CD4-positive, alpha-beta T cell treated with Interleukin-15 for 1 hour (primary cell): ENCODE measurements around the gene PTGDS.
A peak's percentile ranks its signal among the peaks of the same experiment; 100 is the strongest.

Experiments
- DNase-seq: peaks from one replicate; pipeline ENCODE4 v3.0.0-alpha.2; 2020

PTGDS gene

DNA sequence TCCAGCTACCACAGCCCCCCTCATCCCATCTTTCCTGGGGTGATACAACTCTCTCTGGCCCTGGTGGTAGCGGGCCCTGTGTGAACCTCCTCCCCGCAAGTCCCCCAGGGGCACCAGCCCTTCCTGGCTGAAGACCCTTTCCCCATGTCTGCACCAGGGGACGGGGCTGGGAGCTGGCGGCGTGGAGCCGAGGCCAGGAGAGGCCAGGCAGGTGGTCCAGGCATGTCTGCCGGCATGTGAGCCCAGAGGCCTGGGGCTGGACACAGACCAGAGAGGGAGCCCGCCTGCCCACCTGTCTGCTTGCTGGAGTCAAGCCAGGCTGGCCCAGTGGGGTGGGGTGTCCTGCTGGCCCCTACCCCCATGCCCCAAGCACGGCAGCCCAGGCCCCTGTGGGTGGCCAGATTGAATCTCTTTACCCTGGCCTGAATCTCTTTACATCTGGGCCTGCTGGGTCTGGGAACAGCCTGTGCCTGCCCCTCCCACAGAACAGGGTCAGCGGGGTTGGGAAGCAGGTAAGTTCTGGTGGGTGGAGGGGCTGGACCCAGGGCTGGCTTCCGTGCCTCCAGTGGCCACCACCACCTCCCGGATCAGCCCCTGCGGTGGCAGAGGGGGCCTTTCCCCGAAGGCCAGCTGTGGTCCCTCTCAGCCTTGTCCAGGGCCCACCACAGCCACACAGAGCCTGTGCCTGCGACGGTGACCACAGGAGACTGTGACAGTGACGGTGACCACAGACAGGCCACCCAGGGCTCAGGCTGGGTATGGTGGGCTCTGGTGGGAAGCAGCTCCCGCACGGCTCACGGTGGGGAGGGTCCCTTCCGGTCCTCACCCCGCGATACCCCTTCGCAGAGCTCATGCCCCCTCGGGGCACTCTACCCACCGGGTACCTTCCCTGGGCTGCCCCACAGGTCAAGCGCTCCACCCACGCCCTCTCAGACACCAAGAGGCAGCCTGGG is 18.1 kb upstream of the PTGDS start:
- DNase-seq: no peak

DNA sequence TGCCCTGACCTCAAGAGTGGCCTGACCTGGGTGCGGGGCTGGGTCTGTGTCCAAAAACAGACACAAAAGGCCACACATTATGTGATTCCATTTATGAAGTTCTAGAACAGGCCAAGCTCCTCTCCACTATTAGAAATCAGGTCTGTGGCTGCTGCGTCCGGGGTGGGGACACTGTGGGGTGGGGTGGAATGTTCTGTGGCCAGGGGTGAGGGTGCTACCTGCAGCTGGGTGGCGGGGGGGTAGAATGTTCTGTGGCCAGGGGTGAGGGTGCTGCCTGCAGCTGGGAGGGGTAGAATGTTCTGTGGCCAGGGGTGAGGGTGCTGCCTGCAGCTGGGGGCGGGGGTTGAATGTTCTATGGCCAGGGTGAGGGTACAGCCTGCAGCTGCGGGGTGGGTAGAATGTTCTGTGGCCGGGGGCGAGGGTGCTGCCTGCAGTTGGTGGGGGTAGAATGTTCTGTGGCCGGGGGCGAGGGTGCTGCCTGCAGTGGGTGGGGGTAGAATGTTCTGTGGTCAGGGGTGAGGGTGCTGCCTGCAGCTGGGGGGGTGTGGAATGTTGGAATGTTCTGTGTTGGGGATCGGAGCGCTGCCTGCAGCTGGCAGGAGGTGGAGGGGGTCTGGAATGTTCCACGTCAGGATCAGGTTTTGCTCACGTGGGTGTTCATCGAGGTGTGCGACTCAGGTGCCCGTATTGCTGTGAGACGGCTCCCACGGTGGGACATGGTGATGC is 16.9 kb upstream of the PTGDS start:
- DNase-seq: peak; percentile 56

DNA sequence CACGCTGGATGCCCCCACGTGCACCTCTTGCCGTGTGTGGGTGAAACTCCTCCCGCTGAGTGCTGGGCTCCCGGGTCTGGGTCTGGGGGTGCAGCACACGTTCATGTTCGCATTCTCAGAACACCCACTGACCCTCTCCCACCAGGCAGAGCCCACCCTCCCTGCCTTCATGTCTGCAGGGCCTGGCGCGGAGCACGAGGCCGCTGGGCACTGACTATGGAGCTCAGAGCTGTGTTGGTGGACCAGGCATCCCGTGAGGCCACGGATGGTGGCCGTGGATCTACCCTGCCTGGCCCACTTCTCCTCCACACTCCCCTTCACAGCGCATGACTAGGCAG is 16.4 kb upstream of the PTGDS start:
- DNase-seq: no peak

DNA sequence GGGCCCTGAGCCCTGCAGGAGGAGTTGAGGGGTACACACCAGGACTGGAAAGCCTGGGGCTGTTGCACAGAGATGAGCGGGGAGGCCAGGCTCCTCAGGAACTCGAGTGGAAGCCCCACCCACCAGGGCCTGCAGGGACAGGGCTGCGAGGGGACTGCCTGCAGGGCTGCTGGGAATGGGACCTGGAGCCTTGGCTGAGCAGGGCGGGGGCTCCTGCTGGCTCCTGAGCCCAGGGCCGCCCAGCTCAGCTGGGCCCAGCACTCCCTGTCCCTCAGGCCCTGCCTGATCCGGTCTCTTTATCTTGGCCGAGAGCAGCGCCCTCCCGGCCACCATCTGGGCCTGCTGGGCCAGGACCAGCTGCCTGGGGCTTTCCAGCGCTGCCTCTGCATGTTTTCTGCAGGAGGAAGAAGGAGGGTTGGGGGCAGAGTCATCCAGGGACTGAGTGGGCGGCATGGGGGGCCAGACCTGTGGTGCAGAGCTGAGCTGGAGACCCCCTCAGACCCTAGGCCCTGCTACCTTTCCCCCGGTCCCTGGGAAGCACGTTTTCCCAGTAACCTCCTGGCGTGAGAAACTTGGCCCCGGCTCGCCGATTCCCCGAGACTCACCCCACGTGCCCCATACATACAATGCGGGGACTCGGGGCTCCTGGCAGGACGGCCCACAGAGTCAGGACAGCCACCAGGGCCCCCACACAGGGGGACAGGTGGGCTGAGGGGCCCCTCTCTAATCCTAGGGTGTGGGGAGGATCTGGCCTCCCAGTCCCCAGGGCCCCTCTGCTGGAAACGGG is 15.8 kb upstream of the PTGDS start:
- no peak for DNase-seq

DNA sequence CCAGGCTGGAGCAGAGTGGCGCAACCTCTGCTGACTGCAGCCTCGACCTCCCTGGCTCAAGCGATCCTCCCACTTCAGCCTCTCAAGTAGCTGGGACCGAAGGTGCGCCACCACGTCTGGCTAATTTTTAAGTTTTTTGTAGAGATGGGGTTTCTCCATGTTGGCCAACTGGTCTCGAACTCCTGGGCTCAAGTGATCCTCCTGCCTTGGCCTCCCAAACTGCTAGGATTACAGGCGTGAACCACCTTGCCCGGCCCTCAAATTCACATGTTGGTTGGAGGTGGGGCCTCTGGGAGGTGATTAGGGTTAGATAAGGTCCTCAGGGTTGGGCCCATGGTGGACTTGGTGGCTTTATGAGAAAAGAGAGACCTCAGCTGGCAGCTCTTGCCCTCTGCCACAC is 15.1 kb upstream of the PTGDS start:
- no peak for DNase-seq

DNA sequence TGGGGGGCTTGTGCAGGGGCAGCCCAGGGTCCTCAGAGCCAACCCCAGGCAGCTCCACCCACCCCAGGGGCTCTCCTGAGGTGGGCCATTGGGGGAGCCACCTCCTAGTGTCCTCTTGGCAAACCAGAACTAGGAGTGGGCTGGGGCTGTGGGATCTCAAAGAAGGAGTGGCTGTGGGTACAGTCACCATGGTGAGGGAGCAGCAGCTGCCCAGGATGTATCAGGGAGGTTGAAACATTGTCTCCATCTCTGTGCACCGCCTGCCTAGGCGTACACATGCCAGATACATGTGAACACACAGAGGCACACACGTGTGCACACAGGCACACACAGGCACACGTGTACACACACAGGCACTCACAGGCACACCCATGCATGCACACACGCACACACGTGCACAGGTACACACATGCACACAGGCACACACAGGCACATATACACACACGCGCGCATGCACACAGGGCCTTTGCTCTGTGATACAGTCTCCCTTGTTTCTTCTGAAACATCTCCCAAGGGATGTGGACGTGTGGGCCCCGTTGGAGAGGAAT is 14.5 kb upstream of the PTGDS start:
- no peak for DNase-seq

DNA sequence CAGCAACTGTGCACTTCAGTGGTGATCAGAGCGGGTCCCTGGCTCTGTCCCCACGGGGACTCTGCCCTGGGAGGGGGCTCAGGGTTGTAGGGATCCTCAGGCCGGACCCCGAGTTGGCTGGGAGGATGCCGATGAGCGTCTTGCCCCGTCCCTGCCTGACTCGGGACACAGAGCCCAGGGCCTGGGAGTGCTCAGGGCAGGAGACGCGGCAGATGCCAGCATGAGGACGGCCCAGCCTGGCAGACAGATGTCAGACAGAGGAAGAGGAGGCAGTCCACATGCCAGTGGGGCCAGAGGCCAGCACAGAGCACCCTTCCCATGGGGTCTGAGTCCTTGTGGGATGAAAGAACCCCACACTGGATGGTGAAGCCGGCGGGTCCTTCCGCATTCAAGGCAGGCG is 14.0 kb upstream of the PTGDS start:
- DNase-seq: no peak

DNA sequence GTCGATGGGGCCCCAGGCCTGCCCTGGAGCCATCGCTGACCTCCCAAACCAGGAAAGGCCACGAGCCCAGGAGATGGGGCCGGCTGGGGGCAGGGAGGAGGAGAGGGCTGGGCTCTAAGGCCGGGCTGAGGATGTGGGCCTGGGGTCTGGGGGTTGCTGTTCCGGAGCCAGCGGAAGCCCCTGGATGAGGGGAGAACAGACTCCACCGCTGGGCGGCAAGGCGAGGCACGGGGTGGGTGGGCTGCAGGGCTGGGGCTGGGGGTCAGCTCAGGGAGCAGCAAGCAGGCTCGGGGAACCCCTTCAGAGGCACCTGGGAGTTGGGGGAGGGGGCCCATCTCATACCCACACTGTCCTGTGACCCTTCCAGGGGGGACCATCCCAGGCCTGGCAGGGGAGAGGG is 13.6 kb upstream of the PTGDS start:
- DNase-seq: no peak

DNA sequence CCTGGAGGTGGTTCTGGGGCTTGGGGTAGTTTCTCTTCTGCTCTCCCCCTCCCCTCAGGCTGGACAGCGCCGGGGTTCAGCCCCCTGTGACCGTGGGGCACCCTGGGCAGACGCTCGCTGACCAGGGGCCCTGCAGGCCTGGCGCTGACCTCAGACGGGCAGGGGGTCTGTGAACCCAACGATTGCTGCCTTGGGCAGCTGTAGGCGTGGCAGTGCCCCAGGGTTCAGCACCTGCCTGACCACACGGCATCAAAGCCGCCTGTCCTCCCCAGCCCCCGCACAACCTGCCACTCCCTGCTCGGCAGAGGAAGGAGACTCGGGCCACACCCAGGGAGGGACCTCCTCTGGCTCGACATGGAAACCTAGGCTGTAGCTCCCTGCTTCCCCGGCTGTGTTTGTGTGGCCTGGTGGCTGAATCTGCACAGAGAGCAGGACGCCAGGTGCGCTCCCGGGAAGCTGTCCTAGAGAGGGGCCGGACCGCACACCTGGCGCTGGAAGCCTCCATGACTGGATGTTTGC is 13.1 kb upstream of the PTGDS start:
- no peak for DNase-seq

DNA sequence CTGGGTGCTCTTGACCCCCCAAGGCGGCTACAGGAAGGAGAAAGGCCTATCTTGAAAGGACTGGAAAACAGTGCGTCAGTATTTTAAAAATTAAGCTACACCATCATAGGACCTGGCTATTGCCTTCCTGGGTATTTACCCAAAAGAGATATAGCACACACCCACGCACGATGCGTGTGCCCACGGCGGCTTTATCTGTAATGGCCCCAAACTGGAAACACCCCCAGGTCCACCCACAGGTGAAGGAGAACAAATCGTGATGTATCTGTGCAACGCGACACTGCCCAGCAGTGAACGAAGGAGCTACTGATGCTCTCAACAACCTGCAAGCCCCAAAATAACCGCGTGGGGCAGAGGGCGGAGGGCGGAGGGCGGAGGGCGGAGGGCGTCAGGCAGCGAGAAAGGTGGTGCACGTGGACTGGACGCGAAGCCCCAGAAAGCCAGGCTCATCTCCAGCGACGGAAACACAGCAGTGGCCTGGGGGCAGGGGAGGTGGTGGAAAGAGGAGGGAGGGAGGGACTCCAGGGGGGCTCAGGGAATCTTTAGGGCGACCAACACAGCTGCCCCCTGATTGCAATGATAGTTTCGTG is 12.4 kb upstream of the PTGDS start:
- no peak for DNase-seq

DNA sequence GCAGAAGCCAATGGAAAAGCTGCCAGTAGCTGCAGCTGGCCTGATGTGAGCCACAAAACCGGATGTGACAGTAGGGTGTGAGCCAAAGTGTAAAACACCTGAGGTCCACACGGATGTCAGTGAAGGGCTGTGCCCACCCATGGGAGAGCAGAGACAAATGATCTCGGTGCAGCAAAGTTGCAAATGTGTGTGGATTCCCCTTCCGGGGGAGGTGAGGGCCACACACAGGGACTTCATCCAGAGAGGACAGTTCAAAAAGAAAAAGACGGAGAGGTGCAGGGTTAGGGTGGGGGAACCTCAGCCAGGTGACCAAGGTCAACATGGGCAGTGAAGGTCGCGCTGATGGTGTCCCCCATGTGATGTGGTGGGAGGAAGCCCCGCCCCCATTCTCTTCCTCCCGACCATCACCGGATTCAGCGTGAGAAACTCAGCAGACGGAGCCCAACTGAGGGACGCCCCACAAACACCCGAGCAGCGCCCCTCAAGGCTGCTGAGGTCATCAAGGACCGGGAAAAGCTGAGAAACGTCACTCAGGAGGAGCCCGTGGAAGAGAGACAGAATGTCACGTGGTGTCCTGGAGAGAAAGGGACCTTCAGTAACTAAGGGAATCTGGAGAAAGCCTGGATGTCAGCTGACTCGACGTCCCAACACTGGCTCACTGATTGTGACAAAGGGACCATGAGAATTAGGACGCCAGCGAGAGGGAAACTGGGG is 11.4 kb upstream of the PTGDS start:
- DNase-seq: peak; percentile 57

DNA sequence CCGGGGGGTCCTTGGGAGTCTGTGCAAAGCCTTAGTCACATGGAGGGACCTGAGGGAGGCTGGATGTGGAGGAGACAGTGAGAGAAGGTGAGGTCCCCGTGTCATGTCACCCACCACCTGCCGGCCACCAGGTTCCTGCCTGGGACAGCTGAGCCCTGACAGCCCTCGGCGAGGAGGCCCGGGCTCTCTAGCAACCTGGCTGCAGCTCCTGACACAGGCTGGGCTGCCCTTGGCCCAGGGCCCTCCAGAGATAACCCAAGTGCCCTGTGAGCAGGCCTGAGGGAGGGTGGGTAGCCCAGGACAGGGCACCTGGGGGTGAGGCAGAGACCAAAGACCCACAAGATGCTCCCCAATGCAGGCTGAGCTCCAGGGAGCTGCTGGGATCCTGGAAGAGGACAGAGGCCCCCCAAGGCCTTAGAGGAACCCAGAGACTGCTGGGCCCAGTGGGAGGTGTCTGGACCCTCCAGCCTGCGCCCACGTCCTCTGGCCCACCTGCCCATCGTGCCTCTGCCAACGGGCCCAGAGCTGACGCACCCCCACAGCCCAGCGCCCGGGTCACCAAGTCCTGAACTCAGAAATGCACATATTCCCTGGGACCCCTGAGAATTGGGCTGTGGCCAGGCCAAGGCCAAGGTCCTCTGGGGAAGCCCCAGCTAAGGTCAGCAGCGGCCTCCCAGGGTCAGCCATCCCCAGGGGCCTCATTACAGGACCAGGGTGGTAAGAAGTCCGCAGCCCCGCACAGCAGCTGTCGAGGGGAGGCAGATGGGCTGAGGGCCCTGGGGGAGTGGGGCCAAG is 8.8 kb upstream of the PTGDS start:
- no peak for DNase-seq

DNA sequence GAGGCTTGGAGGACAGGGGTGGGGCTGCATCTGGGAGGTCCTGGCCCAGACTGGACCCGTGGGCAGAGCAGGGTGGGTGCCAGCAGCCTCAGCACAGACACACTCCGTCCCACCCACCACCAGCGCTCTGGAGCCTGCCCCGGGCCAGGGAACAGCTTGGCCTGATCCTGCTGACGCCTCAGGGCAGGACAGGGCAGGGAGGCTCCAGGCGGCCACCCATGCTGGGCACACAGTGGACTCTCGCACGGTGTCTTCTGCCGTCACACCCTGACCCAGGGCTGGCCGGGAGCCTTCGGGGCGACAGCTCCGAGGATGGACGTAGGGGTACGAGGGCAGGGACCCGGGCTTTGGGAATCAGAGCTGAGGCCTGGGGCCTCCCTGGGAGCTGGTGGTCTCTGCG is 8.2 kb upstream of the PTGDS start:
- DNase-seq: no peak

DNA sequence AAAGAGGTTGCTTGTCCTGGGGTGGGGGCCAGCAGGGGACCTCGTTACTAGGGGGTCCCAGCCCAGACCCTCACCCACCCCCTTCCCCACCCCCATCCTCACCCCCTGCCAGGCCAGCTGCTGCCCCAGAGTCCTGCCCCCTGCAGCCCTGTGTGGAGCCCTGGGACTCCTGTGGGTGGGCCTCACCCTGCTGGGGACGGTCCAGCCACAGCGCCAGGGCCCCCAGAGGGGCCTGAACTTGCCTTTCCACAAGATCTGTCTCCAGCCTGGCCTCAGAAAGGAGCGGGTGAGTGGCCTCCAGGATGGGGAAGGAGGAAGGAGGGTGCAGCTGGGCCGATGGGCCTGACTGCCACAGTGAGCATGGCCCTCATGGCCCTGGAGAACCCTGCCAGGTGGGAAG is 7.5 kb upstream of the PTGDS start:
- no peak for DNase-seq

DNA sequence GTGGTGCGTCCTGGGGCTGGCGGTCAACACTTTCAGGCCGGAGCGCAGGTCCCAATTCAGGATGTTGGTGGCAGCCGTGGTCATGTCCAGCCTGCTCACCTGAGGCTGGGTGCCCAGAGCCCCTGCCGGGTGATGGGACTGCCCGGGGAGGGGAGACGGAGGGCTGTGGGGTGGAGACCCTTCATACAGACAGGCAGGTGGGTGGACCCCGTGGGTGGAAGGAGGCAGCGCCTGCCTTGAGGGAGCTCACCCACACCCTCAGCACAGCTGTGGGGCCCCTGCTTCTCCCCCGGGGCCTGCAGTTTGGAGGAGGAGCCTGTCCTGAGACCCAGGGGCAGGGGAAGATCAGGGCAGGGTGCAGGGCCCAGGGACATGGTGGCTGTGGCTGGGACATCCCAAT is 6.9 kb upstream of the PTGDS start:
- DNase-seq: no peak

DNA sequence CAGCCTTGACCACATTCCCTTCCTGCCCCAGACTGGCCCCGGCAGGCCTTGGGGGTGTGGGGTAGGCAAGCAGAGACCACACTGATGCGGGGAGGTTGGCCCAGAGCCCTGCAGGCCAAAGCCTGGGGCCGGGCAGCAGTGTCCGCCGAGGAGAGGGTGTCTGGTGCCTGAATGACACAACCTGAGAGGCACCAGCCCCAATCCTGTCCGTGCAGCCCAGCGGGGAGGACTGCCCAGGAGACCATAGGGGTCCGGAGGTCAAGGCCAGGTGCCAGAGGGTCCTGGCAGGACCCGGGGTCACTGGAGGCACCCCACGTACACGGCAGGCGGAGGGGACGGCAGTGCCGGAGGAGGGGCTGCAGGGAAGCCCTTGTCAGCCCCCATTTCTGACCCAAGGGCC is 5.6 kb upstream of the PTGDS start:
- no peak for DNase-seq

DNA sequence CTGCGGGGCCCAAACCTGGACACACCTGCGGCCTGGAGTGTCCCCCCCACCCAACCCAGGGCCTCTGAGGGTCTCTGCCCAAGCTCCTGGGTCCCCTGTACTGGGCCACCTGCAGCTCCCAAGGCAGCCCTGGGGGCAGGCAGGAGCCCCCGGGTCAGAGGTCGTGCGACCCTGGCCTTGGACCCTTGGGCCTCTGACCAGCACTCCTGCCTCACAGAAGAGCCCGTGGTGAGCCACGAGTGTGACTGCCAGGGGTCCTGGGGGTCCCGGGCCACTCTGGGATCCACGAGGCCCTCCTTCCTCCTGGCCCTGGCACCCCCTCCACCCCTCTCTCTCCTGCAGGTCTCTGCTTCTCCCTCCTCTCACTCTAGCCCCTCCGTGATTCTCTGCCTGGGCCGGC is 5.0 kb upstream of the PTGDS start:
- no peak for DNase-seq

DNA sequence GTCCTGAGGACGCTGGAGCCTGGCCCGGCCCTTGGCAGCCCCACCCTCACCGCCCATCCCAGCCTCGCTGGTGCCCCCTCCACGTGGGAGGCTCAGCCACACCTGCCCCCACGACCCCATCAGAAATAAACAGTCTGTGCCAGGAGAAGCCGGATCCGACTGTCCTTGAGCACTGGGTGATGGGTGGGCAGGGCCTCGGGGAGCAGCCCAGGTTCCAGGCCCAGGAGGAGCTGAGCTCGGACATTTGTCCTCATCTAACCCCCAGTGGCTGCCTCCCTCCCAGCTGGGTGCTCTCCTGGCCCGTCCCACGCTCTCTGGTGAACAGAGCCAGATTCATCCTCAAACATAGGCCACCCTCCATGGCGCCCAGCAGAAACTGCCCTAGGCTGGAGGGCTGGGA is 4.6 kb upstream of the PTGDS start:
- no peak for DNase-seq

DNA sequence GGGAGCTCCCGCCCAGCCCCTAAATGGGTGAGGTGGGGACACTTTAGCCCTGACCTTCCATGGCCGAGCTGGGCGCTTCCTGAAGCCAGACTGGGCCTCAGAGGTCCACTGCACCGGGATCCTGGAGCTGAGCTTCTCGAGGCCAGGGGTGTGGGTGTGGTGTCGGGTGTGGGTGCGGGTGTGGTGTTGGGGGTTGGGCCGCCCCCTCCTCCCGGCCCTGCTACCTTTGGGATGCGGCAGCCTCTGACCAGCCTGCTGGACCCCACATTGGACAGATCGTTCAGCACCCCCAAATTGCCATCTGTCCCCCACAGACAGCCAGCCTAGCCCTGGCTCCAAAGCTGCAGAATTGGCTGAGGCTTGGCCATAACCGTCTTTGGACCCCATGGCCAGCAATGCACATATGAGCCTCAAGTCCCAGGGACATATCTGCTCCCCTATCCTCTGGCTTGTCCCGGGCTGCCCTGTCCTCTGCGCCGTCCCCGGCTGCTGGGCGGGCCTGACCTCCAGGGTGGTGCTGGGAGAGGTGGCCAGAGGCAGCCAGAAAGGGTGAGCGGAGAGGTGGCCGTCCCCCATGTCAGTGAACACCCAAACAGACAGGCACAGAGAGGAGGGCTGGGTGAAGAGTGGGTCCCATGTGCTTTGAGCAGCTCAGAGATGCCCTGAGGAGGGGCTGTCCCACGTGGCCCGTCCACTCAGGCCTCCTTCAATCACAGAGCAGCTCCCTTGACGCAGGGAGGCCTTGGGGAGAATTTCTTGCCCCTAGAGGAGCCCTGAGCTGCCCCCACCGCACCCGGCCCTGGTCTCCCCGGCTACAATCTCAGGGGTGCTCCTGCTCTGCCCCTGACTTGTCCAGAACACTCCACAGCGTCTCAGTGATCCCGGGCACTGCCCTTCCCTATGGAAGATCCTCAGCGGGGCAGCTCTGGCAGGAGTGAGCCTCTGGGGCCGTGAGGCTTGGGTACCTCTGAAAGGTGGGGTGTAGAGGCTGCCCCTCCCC is 3.4 kb upstream of the PTGDS start:
- DNase-seq: no peak
